ENCODE results near the gene MLXIPL.
"Not testable (repeated sequence)": the region's sequence is repeated elsewhere in the genome, so short reads cannot be mapped to it uniquely, and the experiment has no call there.

MLXIPL gene

GRCh38 chr7:73577627-73578341 lies 46.5 kb downstream of the MLXIPL start:
- peak; percentile 19 for DNase-seq (ENCODE audit: low read depth)

- no peak for DNase-seq (ENCODE audit: low read depth)
Measured at GRCh38 chr7:73573791-73574190, 50.5 kb downstream of the MLXIPL start.

- no peak for DNase-seq (ENCODE audit: low read depth)
Measured at GRCh38 chr7:73573276-73573675, 51.0 kb downstream of the MLXIPL start.

GRCh38 chr7:73572767-73573186 lies 51.5 kb downstream of the MLXIPL start:
- DNase-seq (ENCODE audit: low read depth): no peak

DNA sequence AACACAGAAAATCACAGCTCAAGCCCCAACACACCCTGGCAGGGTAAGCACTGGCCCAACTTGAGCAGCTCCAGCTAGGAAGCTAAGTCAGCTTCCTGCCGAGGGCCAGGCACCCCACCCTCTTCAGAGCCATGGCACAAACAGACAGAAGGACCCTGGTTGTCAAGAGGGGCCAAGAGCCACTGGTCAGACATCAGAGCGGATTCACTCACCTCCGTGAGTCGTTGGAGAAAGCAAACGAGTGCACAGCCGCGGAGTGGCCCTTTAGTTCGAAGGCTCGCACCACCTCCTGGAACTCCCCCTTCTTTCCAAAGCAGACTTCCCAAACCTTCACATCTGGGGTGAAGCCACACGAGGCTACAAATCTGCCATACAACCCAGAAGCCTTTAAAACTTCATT lies 53.3 kb downstream of the MLXIPL start:
- no peak for DNase-seq (ENCODE audit: low read depth)

- no peak for DNase-seq (ENCODE audit: low read depth)
Measured at GRCh38 chr7:73570521-73570920, 53.8 kb downstream of the MLXIPL start.

DNA sequence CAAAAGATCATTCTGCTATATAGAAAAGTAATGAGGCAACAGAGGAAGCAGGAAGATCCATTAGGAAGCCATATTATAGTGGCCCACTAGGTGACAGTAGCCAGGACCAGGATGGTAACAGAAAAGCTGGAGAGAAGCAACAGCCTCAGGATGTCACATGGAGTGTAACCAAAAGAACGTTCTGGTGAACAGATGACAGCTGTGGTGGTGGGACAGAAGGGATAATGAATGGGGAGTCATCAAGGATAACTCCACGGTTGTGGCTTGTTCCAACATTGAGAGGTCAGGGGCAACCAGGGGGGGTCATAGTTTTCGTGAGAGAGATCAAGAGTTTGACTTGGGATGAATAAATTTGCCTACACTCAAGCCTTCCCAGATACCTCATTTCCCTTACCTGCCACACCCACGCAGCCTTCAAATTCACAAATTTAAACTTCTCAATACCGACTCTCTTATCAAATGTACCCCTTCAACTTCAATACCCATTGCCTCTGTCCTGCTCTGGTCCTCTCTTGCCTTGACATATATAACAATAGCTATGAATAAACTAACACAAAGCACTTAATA lies 55.2 kb downstream of the MLXIPL start:
- no peak for DNase-seq (ENCODE audit: low read depth)

DNA sequence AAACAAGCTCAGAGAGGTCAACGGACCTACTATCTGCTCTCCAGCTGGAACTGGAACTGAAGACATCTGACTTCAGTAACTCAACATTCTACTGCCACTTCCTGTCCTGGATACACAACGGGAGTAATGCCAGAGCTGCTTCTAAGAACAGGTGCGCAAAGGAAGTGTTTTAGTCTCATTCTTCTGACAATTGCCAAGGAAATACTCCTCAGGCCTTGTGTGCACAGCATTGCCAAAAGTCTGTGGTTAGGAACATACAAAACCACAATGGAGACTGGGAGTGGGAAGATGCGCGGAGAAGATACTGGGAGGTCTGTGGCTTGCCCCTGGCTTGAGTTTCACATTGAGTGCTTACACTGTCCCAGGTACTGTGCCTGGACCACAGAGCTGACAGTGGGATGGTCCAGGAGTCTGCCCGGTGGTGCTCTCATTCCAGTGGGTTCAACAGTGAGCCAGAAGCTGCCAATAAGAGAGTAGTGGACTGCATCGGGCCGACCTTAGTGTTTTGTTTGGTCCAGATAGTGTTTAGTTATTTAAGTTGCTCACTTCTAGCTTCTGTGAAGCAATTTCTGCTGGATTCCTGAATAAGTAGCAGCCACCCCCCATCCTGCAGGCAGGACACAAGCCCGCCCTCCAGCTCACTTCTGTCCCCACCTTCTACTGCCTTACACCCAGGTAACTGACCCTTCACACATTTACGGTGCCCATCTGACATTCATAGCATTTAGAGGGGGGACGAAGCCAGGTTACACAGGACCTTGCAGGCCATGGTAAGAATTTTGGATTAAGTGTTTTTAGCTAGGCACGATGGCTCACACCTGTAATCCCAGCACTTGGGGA lies 56.3 kb downstream of the MLXIPL start:
- no peak for DNase-seq (ENCODE audit: low read depth)

DNA sequence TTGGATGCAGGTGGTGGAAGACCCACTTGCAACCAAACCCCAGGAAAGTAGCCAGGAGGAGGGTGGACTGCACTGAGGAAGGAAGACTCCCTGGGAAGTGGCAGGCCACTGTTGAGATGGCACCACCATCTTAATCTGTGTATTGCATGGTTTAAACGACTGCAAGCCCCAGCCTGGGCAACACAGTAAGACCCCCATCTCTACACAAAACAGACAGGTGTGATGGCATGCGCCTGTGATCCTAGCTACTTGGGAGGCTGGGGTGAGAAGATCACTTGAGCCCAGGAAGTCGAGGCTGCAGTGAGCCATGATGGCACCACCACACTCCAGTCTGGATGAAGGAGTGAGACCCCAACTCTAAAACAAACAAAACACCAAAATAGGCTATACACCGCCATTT lies 57.2 kb downstream of the MLXIPL start:
- DNase-seq (ENCODE audit: low read depth): no peak

- DNase-seq (ENCODE audit: low read depth): not testable (repeated sequence)
Measured at GRCh38 chr7:73566431-73566830, 57.9 kb downstream of the MLXIPL start.

DNA sequence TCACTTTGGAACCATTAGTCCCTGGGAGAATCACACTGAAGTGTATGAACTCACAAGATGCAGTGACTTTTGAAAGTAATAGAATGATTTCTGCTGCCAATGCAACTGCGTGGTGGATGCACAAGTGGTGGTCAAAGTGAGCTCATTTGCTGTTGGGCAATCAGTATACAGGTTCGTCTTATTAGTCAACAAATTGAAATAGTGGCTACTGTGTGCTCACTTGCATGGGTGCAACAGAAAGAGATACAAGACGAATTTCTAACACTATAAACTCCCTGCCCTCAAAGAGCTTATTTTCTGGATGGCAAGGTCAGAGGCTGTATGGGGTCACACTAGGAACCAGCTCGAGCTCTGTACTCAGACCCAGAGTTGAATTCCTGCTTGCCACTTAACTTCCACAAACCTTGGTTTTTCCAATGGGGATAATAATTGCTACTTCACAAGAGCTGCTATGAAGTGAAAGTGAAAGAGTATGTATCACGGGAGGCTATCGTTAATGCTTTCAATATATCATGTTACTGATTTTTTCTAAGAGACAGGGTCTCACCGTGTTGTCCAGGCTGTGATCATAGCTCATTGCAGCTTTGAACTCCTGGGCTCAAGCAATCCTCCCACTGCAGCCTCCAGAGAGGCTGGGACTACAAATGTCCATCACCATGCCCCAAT lies 58.5 kb downstream of the MLXIPL start:
- peak; percentile 37 for DNase-seq (ENCODE audit: low read depth)

GRCh38 chr7:73560109-73560835 lies 64.0 kb downstream of the MLXIPL start:
- DNase-seq (ENCODE audit: low read depth): peak; percentile 78

DNA sequence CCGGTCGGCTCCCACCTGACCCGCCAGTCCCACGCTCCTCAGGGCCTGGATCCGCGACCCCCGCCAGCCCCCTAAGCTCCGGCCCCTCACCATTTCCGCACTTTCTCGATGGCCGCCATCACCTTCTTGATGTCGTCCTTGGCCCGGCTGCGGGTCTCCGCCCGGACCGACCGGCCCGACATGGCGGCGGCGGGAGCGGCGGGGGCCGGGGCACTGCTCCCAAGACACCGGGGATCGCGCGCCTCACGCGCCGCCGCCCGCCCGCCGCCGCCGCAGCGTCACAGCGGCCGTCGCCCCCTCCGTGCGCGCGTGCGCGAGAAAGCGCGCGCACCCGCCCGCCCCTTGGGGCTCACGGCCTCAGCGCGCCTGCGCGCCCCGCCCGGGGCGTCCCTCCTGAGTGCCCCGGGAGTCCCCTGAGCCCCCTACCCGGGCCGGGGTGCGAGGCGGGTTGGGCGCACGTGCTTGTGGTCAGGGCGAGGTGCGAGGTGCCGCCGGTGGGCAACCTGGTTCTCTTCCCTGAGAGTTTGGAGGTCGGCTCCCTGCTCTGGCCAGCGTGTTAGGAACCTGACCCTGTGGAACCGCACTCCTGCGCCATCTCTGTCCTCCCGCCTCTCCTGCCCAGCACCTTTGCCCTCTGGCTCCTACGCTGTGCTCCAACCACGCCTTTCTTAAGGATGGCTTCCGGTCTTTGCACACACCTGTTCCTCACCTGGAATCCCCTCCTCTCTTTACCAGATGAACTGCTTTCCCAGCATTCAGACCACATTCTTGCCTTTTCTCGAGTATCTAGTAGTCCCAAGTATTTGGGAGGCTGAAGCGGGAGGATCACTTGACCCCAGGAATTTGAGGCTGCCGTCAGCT lies 66.7 kb downstream of the MLXIPL start, which contains the start of gene BCL7B:
Gene BCL7B, minus strand, starts transcription at position 294 of the 861 bp plus-strand sequence. Its CDS starts 112 bp downstream, at position 182.
- DNase-seq (ENCODE audit: low read depth): peak; percentile 59

- peak; percentile 93 for DNase-seq (ENCODE audit: low read depth)
Measured at GRCh38 chr7:73557108-73557396, 67.3 kb downstream of the MLXIPL start.

DNA sequence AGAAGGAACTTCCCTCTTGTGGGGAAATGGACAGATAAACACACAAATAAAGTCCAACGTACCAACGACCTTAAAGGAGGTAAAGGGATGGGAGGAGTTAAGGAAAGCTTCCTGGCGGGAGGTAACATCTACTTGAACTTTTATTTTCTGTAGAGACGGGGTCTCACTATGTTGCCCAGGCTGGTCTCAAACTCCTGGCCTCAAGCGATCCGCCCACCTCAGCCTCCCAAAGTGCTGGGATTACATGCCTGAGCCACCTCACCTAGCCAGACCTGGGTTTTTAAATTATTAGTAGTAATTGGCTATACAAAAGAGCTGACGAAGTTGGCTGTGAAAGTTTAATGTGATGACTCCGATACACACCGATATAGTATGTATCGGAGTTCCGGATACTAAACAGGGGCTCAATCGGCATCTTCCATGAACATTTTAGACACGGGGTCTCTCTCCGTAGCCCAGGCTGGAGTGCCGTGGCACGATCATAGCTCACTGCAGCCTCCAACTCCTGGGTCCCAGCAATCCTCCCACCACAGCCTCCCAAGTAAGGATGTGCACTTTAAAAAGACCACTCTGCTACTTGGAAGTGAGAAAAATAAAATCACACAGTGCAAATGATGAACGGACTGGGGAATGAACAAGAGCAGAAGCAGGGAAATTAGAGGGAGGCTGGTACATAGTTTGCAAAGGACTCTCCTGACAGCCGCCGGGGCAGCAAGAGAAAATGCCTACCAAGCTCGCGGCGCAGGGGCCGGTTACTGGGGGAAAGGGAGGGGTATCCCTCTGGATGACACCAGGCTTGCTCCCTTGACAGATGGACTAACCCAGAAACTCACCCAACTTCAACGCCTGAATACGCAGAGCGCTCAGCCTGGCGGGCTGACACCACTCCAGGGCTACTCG lies 67.9 kb downstream of the MLXIPL start:
- no peak for DNase-seq (ENCODE audit: low read depth)

DNA sequence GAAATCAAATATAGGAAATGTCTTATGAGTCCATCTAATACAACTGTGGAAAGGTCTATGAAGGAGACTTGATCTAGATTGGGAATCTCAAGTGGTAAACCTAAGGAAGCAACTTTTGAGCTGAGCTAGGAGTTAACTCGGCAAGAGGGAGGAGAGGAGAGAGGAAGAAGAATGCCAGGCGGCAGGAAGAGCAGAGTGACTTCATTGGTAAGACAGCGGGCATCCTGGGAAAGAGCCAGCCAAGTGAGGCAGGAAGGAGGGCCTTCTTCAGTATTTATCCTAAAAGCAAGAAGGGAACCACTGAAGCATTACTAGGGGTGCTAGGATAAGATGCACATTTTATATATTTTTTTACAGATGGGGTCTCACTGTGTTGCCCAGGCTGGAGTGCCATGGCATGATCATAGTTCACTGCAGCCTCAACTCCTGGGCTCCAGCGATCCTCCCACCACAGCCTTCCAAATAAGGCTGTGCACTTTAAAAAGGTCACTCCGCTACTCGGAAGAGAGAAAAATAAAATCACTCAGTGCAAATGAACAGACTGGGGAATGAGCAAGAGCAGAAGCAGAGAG lies 68.8 kb downstream of the MLXIPL start:
- peak; percentile 42 for DNase-seq (ENCODE audit: low read depth)

DNA sequence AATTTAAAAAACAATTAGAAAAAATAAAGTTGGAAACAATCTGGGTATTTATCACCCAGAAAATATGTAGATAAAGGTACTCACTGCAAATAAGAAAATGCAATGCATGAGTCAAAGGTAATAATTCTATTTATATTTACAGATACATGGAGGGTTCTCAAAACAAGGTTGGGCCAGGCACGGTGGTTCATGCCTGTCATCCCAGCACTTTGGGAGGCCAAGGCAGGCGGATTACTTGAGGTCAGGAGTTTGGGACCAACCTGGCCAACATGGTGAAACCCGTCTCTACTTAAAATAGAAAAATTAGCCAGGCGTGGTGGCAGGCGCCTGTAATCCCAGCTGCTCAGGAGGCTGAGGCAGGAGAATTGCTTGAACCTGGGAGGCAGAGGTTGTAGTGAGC lies 74.2 kb downstream of the MLXIPL start:
- not testable (repeated sequence) for DNase-seq (ENCODE audit: low read depth)

- DNase-seq (ENCODE audit: low read depth): no peak
Measured at GRCh38 chr7:73549176-73549575, 75.1 kb downstream of the MLXIPL start.

GRCh38 chr7:73547841-73548240 lies 76.5 kb downstream of the MLXIPL start:
- DNase-seq (ENCODE audit: low read depth): no peak
